ENCODE measurements around the gene ERICH3.

The ERICH3 gene

GRCh38 chr1:74673351-74674111 is at the start of gene ERICH3:
TSS of gene ERICH3 (minus strand) at chr1:74673792. CDS start at chr1:74673519, 273 bp downstream.
- FAIRE-seq (no peak), DNase-seq (ENCODE audit: extremely low spot score, insufficient read length, low read depth) (no peak)

GRCh38 chr1:74717626-74718025 is 44.0 kb upstream of the ERICH3 start:
- DNase-seq (ENCODE audit: extremely low spot score, insufficient read length, low read depth) (no peak), FAIRE-seq (no peak)

GRCh38 chr1:74716822-74717221 is 43.2 kb upstream of the ERICH3 start:
- FAIRE-seq (no peak), DNase-seq (ENCODE audit: extremely low spot score, insufficient read length, low read depth) (no peak)

GRCh38 chr1:74715806-74716205 is 42.2 kb upstream of the ERICH3 start:
- DNase-seq (ENCODE audit: extremely low spot score, insufficient read length, low read depth) (no peak), FAIRE-seq (no peak)

- DNase-seq (ENCODE audit: extremely low spot score, insufficient read length, low read depth) = no peak
- FAIRE-seq = no peak
Measured at GRCh38 chr1:74715236-74715502, 41.6 kb upstream of the ERICH3 start.

GRCh38 chr1:74714429-74715235 is 41.0 kb upstream of the ERICH3 start:
- FAIRE-seq = no peak
- DNase-seq (ENCODE audit: extremely low spot score, insufficient read length, low read depth) = no peak

- no peak for DNase-seq (ENCODE audit: extremely low spot score, insufficient read length, low read depth)
- FAIRE-seq = peak; percentile 9
Measured at GRCh38 chr1:74713849-74714248, 40.3 kb upstream of the ERICH3 start.

- DNase-seq (ENCODE audit: extremely low spot score, insufficient read length, low read depth) = no peak
- FAIRE-seq = no peak
Measured at GRCh38 chr1:74712881-74713280, 39.3 kb upstream of the ERICH3 start.

- DNase-seq (ENCODE audit: extremely low spot score, insufficient read length, low read depth) (no peak), FAIRE-seq (no peak)
Measured at GRCh38 chr1:74703386-74704182, 30.0 kb upstream of the ERICH3 start.

GRCh38 chr1:74699331-74699730 is 25.7 kb upstream of the ERICH3 start:
- FAIRE-seq = no peak
- no peak for DNase-seq (ENCODE audit: extremely low spot score, insufficient read length, low read depth)

GRCh38 chr1:74697832-74698231 is 24.2 kb upstream of the ERICH3 start:
- no peak for DNase-seq (ENCODE audit: extremely low spot score, insufficient read length, low read depth)
- no peak for FAIRE-seq

GRCh38 chr1:74693473-74693872 is 19.9 kb upstream of the ERICH3 start:
- FAIRE-seq = no peak

GRCh38 chr1:74690909-74691308 is 17.3 kb upstream of the ERICH3 start:
- DNase-seq (ENCODE audit: extremely low spot score, insufficient read length, low read depth) (no peak), FAIRE-seq (no peak)

More at GRCh38 chr1:74693473-74693872, 19.9 kb upstream of the ERICH3 start:
- no peak for DNase-seq (ENCODE audit: extremely low spot score, insufficient read length, low read depth)

- DNase-seq (ENCODE audit: extremely low spot score, insufficient read length, low read depth) (no peak), FAIRE-seq (no peak)
Measured at GRCh38 chr1:74690364-74690696, 16.7 kb upstream of the ERICH3 start.

GRCh38 chr1:74689621-74690363 is 16.2 kb upstream of the ERICH3 start:
- DNase-seq (ENCODE audit: extremely low spot score, insufficient read length, low read depth) (no peak), FAIRE-seq (peak; percentile 79)

- FAIRE-seq (no peak), DNase-seq (ENCODE audit: extremely low spot score, insufficient read length, low read depth) (no peak)
Measured at GRCh38 chr1:74686928-74687327, 13.3 kb upstream of the ERICH3 start.

GRCh38 chr1:74684301-74684700 is 10.7 kb upstream of the ERICH3 start:
- FAIRE-seq (no peak), DNase-seq (ENCODE audit: extremely low spot score, insufficient read length, low read depth) (no peak)

- FAIRE-seq (no peak), DNase-seq (ENCODE audit: extremely low spot score, insufficient read length, low read depth) (no peak)
Measured at GRCh38 chr1:74683656-74684055, 10.1 kb upstream of the ERICH3 start.

- FAIRE-seq = no peak
- DNase-seq (ENCODE audit: extremely low spot score, insufficient read length, low read depth) = no peak
Measured at GRCh38 chr1:74681851-74682250, 8.3 kb upstream of the ERICH3 start.

- FAIRE-seq (peak; percentile 73), DNase-seq (ENCODE audit: extremely low spot score, insufficient read length, low read depth) (no peak)
Measured at GRCh38 chr1:74681449-74681848, 7.9 kb upstream of the ERICH3 start.

Measured in GM18507 (cell line).